GM19397 (cell line): ENCODE measurements around the gene TNIK.

Experiments
- ATAC-seq: cut with Tn5 transposase; IDR thresholded peaks from one replicate; pipeline ENCODE4 v1.9.1; 2021; ENCODE audit warnings: mild to moderate bottlenecking, moderate library complexity; ENCODE audit not compliant: unreplicated experiment

The TNIK gene

GRCh38 chr3:171420667-171421066 lies 39.5 kb downstream of the TNIK start:
- no peak for ATAC-seq

GRCh38 chr3:171419457-171419856 lies 40.7 kb downstream of the TNIK start:
- no peak for ATAC-seq

- ATAC-seq: no peak
Observed at GRCh38 chr3:171417813-171418212, 42.4 kb downstream of the TNIK start.

- ATAC-seq: no peak
Observed at GRCh38 chr3:171417137-171417536, 43.1 kb downstream of the TNIK start.

GRCh38 chr3:171416666-171417065 lies 43.5 kb downstream of the TNIK start:
- ATAC-seq: no peak

GRCh38 chr3:171416061-171416460 lies 44.1 kb downstream of the TNIK start:
- ATAC-seq: no peak

- no peak for ATAC-seq
Observed at GRCh38 chr3:171415070-171415469, 45.1 kb downstream of the TNIK start.

GRCh38 chr3:171412473-171412872 lies 47.7 kb downstream of the TNIK start:
- ATAC-seq: no peak

GRCh38 chr3:171412054-171412453 lies 48.2 kb downstream of the TNIK start:
- no peak for ATAC-seq

- no peak for ATAC-seq
Observed at GRCh38 chr3:171410186-171410585, 50.0 kb downstream of the TNIK start.

- no peak for ATAC-seq
Observed at GRCh38 chr3:171407759-171408158, 52.4 kb downstream of the TNIK start.

- no peak for ATAC-seq
Observed at GRCh38 chr3:171404376-171404967, 55.7 kb downstream of the TNIK start.

- no peak for ATAC-seq
Observed at GRCh38 chr3:171402281-171402680, 57.9 kb downstream of the TNIK start.

GRCh38 chr3:171401432-171401831 lies 58.8 kb downstream of the TNIK start:
- no peak for ATAC-seq

- no peak for ATAC-seq
Observed at GRCh38 chr3:171399842-171400241, 60.4 kb downstream of the TNIK start.

GRCh38 chr3:171398343-171398742 lies 61.9 kb downstream of the TNIK start:
- no peak for ATAC-seq

GRCh38 chr3:171397089-171397488 lies 63.1 kb downstream of the TNIK start:
- no peak for ATAC-seq

GRCh38 chr3:171396048-171396447 lies 64.2 kb downstream of the TNIK start:
- no peak for ATAC-seq

GRCh38 chr3:171393032-171393744 lies 67.0 kb downstream of the TNIK start:
- no peak for ATAC-seq

GRCh38 chr3:171391432-171391831 lies 68.8 kb downstream of the TNIK start:
- no peak for ATAC-seq

GRCh38 chr3:171390051-171390941 lies 69.9 kb downstream of the TNIK start:
- no peak for ATAC-seq

- ATAC-seq: no peak
Observed at GRCh38 chr3:171389491-171389890, 70.7 kb downstream of the TNIK start.
